ENCODE data around the gene DYNC1LI2. TPM values are rescaled to one million over a fixed set of nuclear protein-coding genes. Genes with fewer than 3 reads are reported as not detected.

DYNC1LI2 gene
- total and polyA plus RNA-seq, 2 of the 8 experiments (the other 6 are each of a cell fraction or from before 2014, with no cell fraction given): 35.0 to 70.8 TPM

Other genes with a start within 250 kb of the DYNC1LI2 start
- 3.6 and 4.5 TPM in 2 replicates for gene TK2, start 201.5 kb downstream of the DYNC1LI2 start, total RNA-seq (2021; fragmentation: NEBNext Ultra II Directional; extraction: Animal tissue kit (Norgen Biotek cat#: 25700))
- gene TK2, start 201.5 kb downstream of the DYNC1LI2 start, polyA plus RNA-seq (2011; rRNA removed): 2.7 and 3.2 TPM in 2 replicates
- gene CKLF, start 199.0 kb downstream of the DYNC1LI2 start, total RNA-seq (2021; fragmentation: NEBNext Ultra II Directional; extraction: Animal tissue kit (Norgen Biotek cat#: 25700)): 18.9 and 21.1 TPM in 2 replicates
- gene CKLF, start 199.0 kb downstream of the DYNC1LI2 start, polyA plus RNA-seq (2011; rRNA removed): 61.2 and 63.5 TPM in 2 replicates
- gene CMTM1, start 185.2 kb downstream of the DYNC1LI2 start, total RNA-seq (2021; fragmentation: NEBNext Ultra II Directional; extraction: Animal tissue kit (Norgen Biotek cat#: 25700)): 1.9 and 2.0 TPM in 2 replicates
- 1.2 and 1.7 TPM in 2 replicates for gene CMTM1, start 185.2 kb downstream of the DYNC1LI2 start, polyA plus RNA-seq (2011; rRNA removed)
- gene CMTM2, start 172.1 kb downstream of the DYNC1LI2 start, total RNA-seq (2021; fragmentation: NEBNext Ultra II Directional; extraction: Animal tissue kit (Norgen Biotek cat#: 25700)): not detected in 2 replicates
- gene CMTM2, start 172.1 kb downstream of the DYNC1LI2 start, polyA plus RNA-seq (2011; rRNA removed): not detected in 2 replicates
- 24.8 and 25.4 TPM in 2 replicates for gene CMTM3, start 146.9 kb downstream of the DYNC1LI2 start, total RNA-seq (2021; fragmentation: NEBNext Ultra II Directional; extraction: Animal tissue kit (Norgen Biotek cat#: 25700))
- gene CMTM3, start 146.9 kb downstream of the DYNC1LI2 start, polyA plus RNA-seq (2011; rRNA removed): 24.7 and 30.8 TPM in 2 replicates
- 49.4 and 51.7 TPM in 2 replicates for gene CMTM4, start 54.9 kb downstream of the DYNC1LI2 start, total RNA-seq (2021; fragmentation: NEBNext Ultra II Directional; extraction: Animal tissue kit (Norgen Biotek cat#: 25700))
- gene CMTM4, start 54.9 kb downstream of the DYNC1LI2 start, polyA plus RNA-seq (2011; rRNA removed): 35.3 and 46.7 TPM in 2 replicates
- not detected in 2 replicates for gene TERB1, start 50.0 kb upstream of the DYNC1LI2 start, total RNA-seq (2021; fragmentation: NEBNext Ultra II Directional; extraction: Animal tissue kit (Norgen Biotek cat#: 25700))
- not detected in 2 replicates for gene TERB1, start 50.0 kb upstream of the DYNC1LI2 start, polyA plus RNA-seq (2011; rRNA removed)
- gene NAE1, start 79.4 kb upstream of the DYNC1LI2 start, total RNA-seq (2021; fragmentation: NEBNext Ultra II Directional; extraction: Animal tissue kit (Norgen Biotek cat#: 25700)): 145 and 155 TPM in 2 replicates
- gene NAE1, start 79.4 kb upstream of the DYNC1LI2 start, polyA plus RNA-seq (2011; rRNA removed): 30.3 and 66.6 TPM in 2 replicates
- gene CA7, start 92.8 kb upstream of the DYNC1LI2 start, total RNA-seq (2021; fragmentation: NEBNext Ultra II Directional; extraction: Animal tissue kit (Norgen Biotek cat#: 25700)): 1.7 and 1.8 TPM in 2 replicates
- 2.7 and 4.7 TPM in 2 replicates for gene CA7, start 92.8 kb upstream of the DYNC1LI2 start, polyA plus RNA-seq (2011; rRNA removed)
- 36.0 and 36.5 TPM in 2 replicates for gene PDP2, start 128.9 kb upstream of the DYNC1LI2 start, total RNA-seq (2021; fragmentation: NEBNext Ultra II Directional; extraction: Animal tissue kit (Norgen Biotek cat#: 25700))
- 10.1 and 11.7 TPM in 2 replicates for gene PDP2, start 128.9 kb upstream of the DYNC1LI2 start, polyA plus RNA-seq (2011; rRNA removed)
- not detected in 2 replicates for gene CDH16, start 167.3 kb upstream of the DYNC1LI2 start, total RNA-seq (2021; fragmentation: NEBNext Ultra II Directional; extraction: Animal tissue kit (Norgen Biotek cat#: 25700))
- gene CDH16, start 167.3 kb upstream of the DYNC1LI2 start, polyA plus RNA-seq (2011; rRNA removed): not detected in 2 replicates
- gene RRAD, start 173.9 kb upstream of the DYNC1LI2 start, total RNA-seq (2021; fragmentation: NEBNext Ultra II Directional; extraction: Animal tissue kit (Norgen Biotek cat#: 25700)): not detected in 2 replicates
- 0.08 and 0.17 TPM in 2 replicates for gene RRAD, start 173.9 kb upstream of the DYNC1LI2 start, polyA plus RNA-seq (2011; rRNA removed)
- gene CIAO2B, start 182.8 kb upstream of the DYNC1LI2 start, total RNA-seq (2021; fragmentation: NEBNext Ultra II Directional; extraction: Animal tissue kit (Norgen Biotek cat#: 25700)): 65.6 and 71.3 TPM in 2 replicates
- gene CIAO2B, start 182.8 kb upstream of the DYNC1LI2 start, polyA plus RNA-seq (2011; rRNA removed): 248 and 256 TPM in 2 replicates
- gene CES2, start 183.9 kb upstream of the DYNC1LI2 start, total RNA-seq (2021; fragmentation: NEBNext Ultra II Directional; extraction: Animal tissue kit (Norgen Biotek cat#: 25700)): 14.4 and 14.7 TPM in 2 replicates
- 8.6 and 16.8 TPM in 2 replicates for gene CES2, start 183.9 kb upstream of the DYNC1LI2 start, polyA plus RNA-seq (2011; rRNA removed)
- gene CES3, start 209.7 kb upstream of the DYNC1LI2 start, total RNA-seq (2021; fragmentation: NEBNext Ultra II Directional; extraction: Animal tissue kit (Norgen Biotek cat#: 25700)): 1.6 and 1.7 TPM in 2 replicates
- 2.2 and 2.8 TPM in 2 replicates for gene CES3, start 209.7 kb upstream of the DYNC1LI2 start, polyA plus RNA-seq (2011; rRNA removed)
- 0.93 TPM in 1 of 2 replicates, not detected in the other for gene CES4A, start 237.0 kb upstream of the DYNC1LI2 start, total RNA-seq (2021; fragmentation: NEBNext Ultra II Directional; extraction: Animal tissue kit (Norgen Biotek cat#: 25700))
- 0.88 and 1.5 TPM in 2 replicates for gene CES4A, start 237.0 kb upstream of the DYNC1LI2 start, polyA plus RNA-seq (2011; rRNA removed)